HTERT RPE-1 (cell line): Measurements from ENCODE around the gene DMRT3.

ENCODE experiments used
- in situ Hi-C: fragments of 300-500 bp; cut with MboI; formaldehyde crosslinking; loops from 4 replicates; pipeline ENCODE4 v1.14.3; 2020; ENCODE audit warnings: low sequenced_read_pairs

Gene DMRT3

DNA sequence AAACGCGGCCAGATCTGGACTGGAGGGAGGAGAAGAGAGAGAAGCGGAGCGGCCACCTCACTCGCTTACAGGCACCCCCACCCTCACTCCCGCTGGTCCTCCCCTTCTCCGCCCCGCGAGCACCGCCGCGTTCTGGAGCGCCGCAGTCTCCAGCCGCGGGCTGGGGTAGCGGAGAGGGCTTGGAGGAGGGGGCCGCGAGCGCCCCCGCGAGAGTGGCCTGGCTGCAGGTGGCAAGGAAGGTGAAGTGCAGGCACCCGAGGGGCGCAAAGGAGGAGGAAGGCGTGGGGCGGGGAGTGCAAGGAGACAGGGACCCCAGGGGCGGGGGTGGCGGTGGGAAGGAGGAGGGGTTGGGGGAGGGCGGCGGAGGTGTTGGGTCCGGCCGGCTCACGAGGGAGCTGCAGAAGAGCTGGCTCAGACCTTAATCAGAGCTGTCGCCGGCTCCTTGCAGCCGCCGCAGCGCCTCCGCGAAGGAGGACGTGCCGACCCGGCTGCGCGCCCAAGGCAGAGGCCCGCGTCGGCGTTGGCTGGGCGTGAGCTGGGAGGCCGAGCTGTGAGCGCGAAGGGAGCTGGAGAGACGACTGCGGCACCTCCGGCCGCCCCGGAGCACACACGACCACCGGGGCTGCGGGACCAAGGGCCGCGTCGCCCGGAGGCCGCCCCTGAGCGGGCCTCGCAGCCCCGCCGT lies at the start of gene DMRT3:
Gene DMRT3, plus strand, starts transcription at position 398 of the 685 bp plus-strand sequence. CDS start 347 bp downstream, outside the sequence.
- in situ Hi-C loops: no loop called here

DNA sequence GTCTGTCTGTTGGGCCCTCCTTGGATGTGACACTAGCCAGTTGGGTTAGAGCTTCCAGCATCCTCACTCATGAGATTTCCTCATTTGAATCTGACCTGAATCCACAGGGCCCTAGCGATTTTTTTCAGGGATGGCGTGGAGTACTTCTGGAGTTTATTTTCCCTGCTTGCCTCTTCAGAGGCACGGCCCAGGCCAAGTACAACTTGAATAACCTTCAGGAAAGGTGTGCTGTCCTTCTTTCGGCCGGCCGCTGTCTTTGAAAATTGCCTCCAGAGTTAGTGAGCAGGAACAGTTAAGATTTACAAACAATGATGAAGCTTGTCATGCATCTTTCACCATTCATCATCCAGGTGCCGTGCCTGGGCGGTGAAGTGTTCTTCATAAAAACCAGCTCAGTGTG lies 49.5 kb upstream of the DMRT3 start:
- in situ Hi-C loops: no loop called here

- in situ Hi-C loops: no loop called here
Measured at GRCh38 chr9:928363-929042, 48.0 kb upstream of the DMRT3 start.

- in situ Hi-C loops: no loop called here
Measured at GRCh38 chr9:929719-930118, 46.7 kb upstream of the DMRT3 start.

- in situ Hi-C loops: no loop called here
Measured at GRCh38 chr9:933356-933755, 43.1 kb upstream of the DMRT3 start.

- in situ Hi-C loops: no loop called here
Measured at GRCh38 chr9:935348-935965, 41.0 kb upstream of the DMRT3 start.

GRCh38 chr9:942805-943580 lies 33.5 kb upstream of the DMRT3 start:
- in situ Hi-C loops: no loop called here

- in situ Hi-C loops: no loop called here
Measured at GRCh38 chr9:947985-948384, 28.5 kb upstream of the DMRT3 start.

- in situ Hi-C loops: no loop called here
Measured at GRCh38 chr9:948497-948896, 28.0 kb upstream of the DMRT3 start.

- in situ Hi-C loops: no loop called here
Measured at GRCh38 chr9:950139-950538, 26.3 kb upstream of the DMRT3 start.

DNA sequence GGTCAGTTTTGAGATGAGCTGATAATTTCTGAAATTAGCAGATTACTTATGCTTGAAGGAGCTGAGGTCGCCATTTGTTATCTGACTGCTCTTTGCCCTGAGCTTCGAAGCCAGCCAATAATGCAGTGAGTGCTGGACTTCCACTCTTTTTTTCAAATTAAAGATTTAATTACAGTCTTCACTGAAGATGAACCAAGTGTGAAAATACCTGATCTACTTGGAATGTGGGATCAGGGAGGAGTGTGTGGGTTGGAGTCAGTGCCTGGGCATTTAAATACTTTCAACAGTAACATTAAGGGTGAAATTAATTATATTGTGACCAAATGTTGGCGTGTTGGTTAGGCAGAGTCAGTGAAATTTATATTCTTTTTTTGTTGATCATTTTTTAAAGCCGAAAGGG lies 23.9 kb upstream of the DMRT3 start:
- in situ Hi-C loops: no loop called here

DNA sequence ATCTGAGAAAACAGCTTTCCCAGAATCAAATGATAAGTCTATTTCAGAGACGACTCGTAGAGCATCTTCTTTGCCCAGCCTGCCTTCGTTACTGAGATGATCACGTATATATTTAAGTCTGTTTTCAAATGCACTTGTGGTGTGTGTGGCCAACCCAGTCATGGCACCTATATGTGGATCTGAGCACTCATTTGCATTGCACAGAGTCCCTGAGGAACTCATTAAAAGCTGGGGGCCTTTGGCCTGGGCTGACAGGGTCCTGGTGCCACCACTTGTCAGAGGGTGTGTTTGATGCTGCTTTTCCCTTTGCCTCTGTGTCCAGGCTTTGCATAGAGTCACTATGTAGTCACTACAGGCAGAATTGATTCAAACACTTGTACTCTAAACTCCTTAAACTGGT lies 17.4 kb upstream of the DMRT3 start:
- in situ Hi-C loops: no loop called here

GRCh38 chr9:959914-960313 lies 16.5 kb upstream of the DMRT3 start:
- in situ Hi-C loops: no loop called here

DNA sequence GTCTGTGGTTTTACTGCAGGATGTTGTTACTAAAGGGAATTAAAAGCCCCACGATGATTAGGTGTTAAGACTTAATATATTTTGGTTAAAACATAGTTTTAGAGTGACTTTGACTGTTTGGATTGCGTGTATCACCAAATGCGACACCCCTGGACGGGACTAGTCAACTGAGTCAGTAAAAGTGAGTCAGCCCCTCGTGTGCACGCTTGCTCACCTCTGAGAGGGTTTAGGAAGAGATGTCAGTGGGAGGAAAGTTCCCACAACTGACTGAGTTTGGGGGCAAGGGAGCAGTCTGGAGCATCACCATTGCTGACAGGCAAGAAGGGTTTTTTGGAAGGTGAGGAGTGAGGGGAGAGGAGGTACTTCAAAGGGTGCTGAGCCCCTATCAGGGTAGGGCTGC lies 14.4 kb upstream of the DMRT3 start:
- in situ Hi-C loops: no loop called here

GRCh38 chr9:965497-965896 lies 11.0 kb upstream of the DMRT3 start:
- in situ Hi-C loops: no loop called here

DNA sequence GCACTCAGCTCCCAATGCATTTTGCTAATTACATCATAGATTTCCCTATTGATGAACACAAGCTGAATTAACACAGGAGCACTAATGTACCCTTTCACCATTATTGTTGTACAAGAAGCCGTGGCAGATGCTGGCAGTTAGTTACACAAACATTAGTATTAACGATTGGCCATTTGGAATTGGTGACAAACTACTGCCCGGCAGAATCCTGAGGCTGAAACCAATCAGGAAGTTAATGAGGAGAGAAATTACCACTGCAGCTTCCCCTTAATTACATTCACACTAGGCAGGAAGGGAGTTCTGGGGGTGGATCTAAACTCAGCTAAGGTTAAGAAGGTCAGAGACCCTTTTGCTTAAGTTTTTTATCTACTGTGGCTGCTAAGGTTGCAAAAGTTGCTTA lies 9.6 kb upstream of the DMRT3 start:
- in situ Hi-C loops: no loop called here

DNA sequence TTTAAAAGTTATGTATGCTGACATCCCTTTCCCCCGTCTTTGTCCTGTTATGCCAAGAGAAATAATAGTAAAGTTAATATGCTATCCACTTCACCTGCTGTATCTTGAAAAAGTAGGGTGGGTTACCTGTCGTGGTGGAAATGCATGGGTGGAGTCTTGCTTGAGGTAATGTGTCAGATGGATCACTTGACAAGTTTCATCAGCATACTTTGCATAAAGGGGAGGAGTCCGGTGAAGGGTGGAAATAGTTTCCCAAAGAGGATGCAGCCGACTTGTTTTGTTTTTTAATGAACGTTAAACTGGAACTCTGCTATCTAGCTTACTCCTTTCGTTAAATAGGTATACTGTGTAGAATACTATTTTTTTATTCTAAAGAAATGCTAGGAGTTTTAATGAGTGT lies 9.0 kb upstream of the DMRT3 start:
- in situ Hi-C loops: no loop called here

- in situ Hi-C loops: no loop called here
Measured at GRCh38 chr9:967903-968641, 8.4 kb upstream of the DMRT3 start.

DNA sequence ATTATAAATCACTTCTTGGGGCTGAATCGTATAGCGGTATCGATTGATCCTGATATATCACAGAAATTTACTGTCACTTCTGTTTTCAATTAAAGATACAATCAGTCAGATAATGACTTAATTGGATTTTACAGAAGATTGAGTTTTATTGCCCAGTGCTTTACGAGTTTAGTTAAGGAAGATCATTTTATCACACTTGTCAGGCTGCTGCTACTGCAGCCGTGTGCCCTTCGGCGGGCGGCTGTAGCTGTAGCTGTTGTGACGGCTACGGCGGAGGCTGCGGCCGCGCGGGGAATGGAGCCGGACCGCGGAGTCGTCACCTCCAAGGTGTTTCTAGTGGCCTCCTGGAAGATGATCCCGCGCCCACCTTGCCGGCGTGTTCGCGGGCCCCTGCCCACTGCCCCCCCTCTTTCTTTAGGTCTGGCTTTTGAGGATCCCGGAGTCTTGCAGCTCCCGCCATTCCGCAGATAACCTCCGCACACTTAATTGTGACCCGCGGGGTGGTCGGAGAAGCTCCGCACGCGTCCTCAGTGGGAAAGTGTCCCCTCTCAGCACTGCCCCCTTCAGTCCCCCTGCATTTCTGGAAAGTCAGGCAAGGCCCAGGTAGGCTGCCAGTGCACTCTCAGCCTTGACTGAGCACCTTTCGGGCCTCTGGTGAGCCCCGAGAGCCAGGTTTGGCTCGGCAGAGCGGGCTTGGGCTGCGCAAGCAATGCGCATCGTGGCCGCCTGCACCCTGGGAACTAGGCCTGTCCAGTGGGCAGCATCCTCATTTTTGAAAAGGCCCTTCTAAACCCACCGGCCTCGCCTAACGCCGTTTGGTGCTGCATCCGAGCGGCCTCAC lies 6.9 kb upstream of the DMRT3 start:
- in situ Hi-C loops: no loop called here
